MM.1S (cell line): ENCODE measurements around the gene GDPD5.

Experiments used
- DNase-seq: peaks from one replicate; pipeline ENCODE4 v3.0.0-alpha.2; 2015
- H2AFZ ChIP-seq: fragments of 300-600 bp; sonication (generic); 2 replicates; pipeline ENCODE4 v1.6.0; 2016; ENCODE audit warnings: antibody characterized with exemption, low read length
- H3F3A ChIP-seq: fragments of 300-600 bp; sonication (generic); 2 replicates; pipeline ENCODE4 v1.6.1; 2016; ENCODE audit warnings: mild to moderate bottlenecking, antibody characterized with exemption, low read length, moderate library complexity, mixed read lengths; ENCODE audit not compliant: insufficient read depth
- H3K27ac ChIP-seq: fragments of 300-600 bp; sonication (generic); 2 replicates; pipeline ENCODE4 v1.5.1; 2016; ENCODE audit warnings: mild to moderate bottlenecking, low read length
- H3K27me3 ChIP-seq: fragments of 300-600 bp; sonication (generic); replicated peaks from 2 replicates; pipeline ENCODE4 v1.6.0; 2016; ENCODE audit warnings: low read length; ENCODE audit not compliant: insufficient read depth
- H3K36me3 ChIP-seq: fragments of 300-600 bp; sonication (generic); replicated peaks from 2 replicates; pipeline ENCODE4 v1.6.1; 2016; ENCODE audit warnings: mild to moderate bottlenecking, low read length, mixed read lengths; ENCODE audit not compliant: insufficient read depth
- H3K4me1 ChIP-seq: fragments of 300-600 bp; sonication (generic); 2 replicates; pipeline ENCODE4 v1.6.1; 2016; ENCODE audit warnings: low read length, mixed read lengths
- H3K4me2 ChIP-seq: fragments of 300-600 bp; sonication (generic); 2 replicates; pipeline ENCODE4 v1.6.0; 2016; ENCODE audit warnings: low read depth, low read length
- H3K4me3 ChIP-seq: fragments of 300-600 bp; sonication (generic); 2 replicates; pipeline ENCODE4 v1.5.1; 2016; ENCODE audit warnings: low read length, mixed read lengths
- H3K79me2 ChIP-seq: fragments of 300-600 bp; sonication (generic); 2 replicates; pipeline ENCODE4 v1.6.1; 2016; ENCODE audit warnings: mixed run types, low read length, mixed read lengths
- H3K9ac ChIP-seq: fragments of 300-600 bp; sonication (generic); 2 replicates; pipeline ENCODE4 v1.6.1; 2016; ENCODE audit warnings: low read length, mixed read lengths
- H3K9me2 ChIP-seq: fragments of 300-600 bp; sonication (generic); replicated peaks from 2 replicates; pipeline ENCODE4 v1.6.1; 2016; ENCODE audit warnings: mild to moderate bottlenecking, low read length, mixed read lengths; ENCODE audit not compliant: insufficient read depth
- H3K9me3 ChIP-seq: fragments of 300-600 bp; sonication (generic); replicated peaks from 2 replicates; pipeline ENCODE4 v1.6.1; 2016; ENCODE audit warnings: mild to moderate bottlenecking, low read length, mixed read lengths; ENCODE audit not compliant: insufficient read depth
- H4K20me1 ChIP-seq: fragments of 300-600 bp; sonication (generic); 2 replicates; pipeline ENCODE4 v1.6.1; 2016; ENCODE audit warnings: mild to moderate bottlenecking, low read length, moderate library complexity, mixed read lengths; ENCODE audit not compliant: insufficient read depth
- EZH2 ChIP-seq: fragments of 300-600 bp; sonication (generic); optimal IDR thresholded peaks from 2 replicates; pipeline ENCODE3; 2017; ENCODE audit warnings: low read depth, mild to moderate bottlenecking, antibody characterized with exemption, low read length, mixed read lengths
- EZH2phosphoT487 ChIP-seq: fragments of 300-600 bp; sonication (generic); IDR thresholded peaks from 2 replicates; pipeline ENCODE4 v1.6.1; 2018; ENCODE audit warnings: antibody characterized with exemption, low read length
- TF ChIP-seq, protein P1 (sequence below): fragments of 300-600 bp; sonication (generic); IDR thresholded peaks from 2 replicates; pipeline ENCODE4 v1.5.1; 2016; ENCODE audit warnings: antibody characterized with exemption, low read length, mixed read lengths

Gene GDPD5

DNA sequence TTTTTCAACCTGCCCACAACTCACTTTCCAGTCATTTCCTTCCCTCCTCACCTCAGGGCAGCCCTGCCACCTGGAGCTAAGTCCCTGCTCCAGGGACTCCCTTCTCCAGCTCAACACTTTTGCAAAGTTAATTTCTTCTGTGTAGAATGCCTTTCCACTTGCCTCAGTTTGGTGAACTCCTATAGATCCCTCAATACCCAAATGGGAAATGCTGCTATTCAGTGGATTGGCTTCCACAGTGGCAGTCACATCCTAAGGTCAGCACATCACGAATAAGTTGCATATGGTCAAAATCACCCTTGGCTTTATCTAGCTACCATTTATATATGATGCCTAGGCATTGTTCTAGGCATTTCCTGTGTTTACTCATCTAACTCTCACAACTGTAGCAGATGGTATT, 23.6 kb downstream of the GDPD5 start:
- no peak overlapping the region for H3K4me2 ChIP-seq
- H3K79me2 ChIP-seq = no peaks in the 10 kb centered on the region
- TF ChIP-seq, protein P1, sequence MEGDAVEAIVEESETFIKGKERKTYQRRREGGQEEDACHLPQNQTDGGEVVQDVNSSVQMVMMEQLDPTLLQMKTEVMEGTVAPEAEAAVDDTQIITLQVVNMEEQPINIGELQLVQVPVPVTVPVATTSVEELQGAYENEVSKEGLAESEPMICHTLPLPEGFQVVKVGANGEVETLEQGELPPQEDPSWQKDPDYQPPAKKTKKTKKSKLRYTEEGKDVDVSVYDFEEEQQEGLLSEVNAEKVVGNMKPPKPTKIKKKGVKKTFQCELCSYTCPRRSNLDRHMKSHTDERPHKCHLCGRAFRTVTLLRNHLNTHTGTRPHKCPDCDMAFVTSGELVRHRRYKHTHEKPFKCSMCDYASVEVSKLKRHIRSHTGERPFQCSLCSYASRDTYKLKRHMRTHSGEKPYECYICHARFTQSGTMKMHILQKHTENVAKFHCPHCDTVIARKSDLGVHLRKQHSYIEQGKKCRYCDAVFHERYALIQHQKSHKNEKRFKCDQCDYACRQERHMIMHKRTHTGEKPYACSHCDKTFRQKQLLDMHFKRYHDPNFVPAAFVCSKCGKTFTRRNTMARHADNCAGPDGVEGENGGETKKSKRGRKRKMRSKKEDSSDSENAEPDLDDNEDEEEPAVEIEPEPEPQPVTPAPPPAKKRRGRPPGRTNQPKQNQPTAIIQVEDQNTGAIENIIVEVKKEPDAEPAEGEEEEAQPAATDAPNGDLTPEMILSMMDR = no peak
- no peak for TF ChIP-seq EZH2
- no peak for TF ChIP-seq EZH2phosphoT487
- no peak overlapping the region for H3K27ac ChIP-seq
- no peak for DNase-seq
- H3K4me1 ChIP-seq = no peaks in the 10 kb centered on the region
- no peaks in the 10 kb centered on the region for H3K36me3 ChIP-seq
- H3K9me2 ChIP-seq = no peaks in the 10 kb centered on the region
- H3K9me3 ChIP-seq = no peaks in the 10 kb centered on the region
- H2AFZ ChIP-seq = no peak overlapping the region
- H3F3A ChIP-seq = no peaks in the 10 kb centered on the region
- H3K4me3 ChIP-seq = no peak overlapping the region
- H3K27me3 ChIP-seq = no peaks in the 10 kb centered on the region
- no peak overlapping the region for H3K9ac ChIP-seq
- no peaks in the 10 kb centered on the region for H4K20me1 ChIP-seq

DNA sequence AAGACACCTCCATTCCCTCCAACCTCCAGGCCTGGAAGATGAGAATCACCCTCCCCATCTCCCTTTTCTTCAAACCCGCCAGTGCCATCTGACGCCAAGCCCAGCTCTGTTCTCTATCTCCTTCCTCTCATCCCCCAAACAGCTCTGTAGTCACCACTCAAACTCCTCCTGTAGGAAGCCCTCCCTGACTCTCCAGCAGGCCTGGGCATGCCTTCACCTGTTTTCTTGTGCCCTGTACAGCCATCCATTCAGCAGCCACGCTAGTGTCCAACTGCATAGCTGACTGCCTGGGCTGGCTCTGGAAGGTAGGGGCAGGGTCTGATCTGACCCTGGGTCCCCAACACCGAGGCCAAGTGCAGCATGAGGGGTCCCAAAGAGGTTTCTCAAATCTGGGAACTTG, 25.0 kb downstream of the GDPD5 start:
- H4K20me1 ChIP-seq = no peaks in the 10 kb centered on the region
- H3F3A ChIP-seq = no peaks in the 10 kb centered on the region
- H3K36me3 ChIP-seq = no peaks in the 10 kb centered on the region
- no peaks in the 10 kb centered on the region for H3K4me1 ChIP-seq
- H3K27me3 ChIP-seq = no peaks in the 10 kb centered on the region
- TF ChIP-seq EZH2 = no peak
- no peak for DNase-seq
- no peak overlapping the region for H3K27ac ChIP-seq
- no peaks in the 10 kb centered on the region for H3K9me3 ChIP-seq
- no peak overlapping the region for H2AFZ ChIP-seq
- no peak overlapping the region for H3K9ac ChIP-seq
- H3K9me2 ChIP-seq = no peaks in the 10 kb centered on the region
- H3K4me3 ChIP-seq = no peak overlapping the region
- no peaks in the 10 kb centered on the region for H3K79me2 ChIP-seq
- no peak overlapping the region for H3K4me2 ChIP-seq

DNA sequence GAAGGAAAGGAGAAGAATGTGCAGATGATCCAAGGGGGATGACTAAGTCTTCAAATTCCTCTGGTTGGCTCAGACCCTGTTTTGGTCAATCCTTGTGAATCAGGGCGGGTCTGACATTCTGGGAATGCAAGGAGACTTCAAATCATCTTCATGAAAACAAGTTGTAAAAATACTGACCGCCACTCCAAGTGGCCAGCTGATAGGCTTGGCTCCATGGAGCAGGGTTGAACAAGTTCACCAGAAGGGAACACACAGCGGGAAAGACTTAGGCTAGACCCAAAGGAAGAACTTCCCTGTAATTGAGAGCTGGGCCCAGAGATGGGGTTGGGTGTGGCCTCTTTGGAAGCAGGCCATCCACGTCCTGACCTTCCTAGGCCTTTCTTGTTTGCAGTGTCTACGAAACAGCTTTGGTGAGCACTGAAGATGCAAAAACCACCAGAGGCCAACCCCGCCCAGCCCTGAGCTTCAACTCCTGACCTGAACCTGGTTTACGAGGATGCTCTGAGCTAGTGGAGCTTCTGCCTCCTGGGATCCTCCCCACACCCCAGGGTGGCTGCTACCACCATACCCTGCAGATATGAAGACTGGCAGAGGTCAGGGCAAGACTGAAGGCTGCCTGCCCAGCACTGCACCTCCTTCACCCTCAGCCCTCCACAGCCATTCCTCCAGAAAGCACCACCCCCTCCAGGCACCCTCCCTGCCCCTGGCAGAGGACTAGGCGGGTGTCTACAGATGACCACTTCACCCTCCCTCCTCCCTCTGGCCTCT, 26.1 kb downstream of the GDPD5 start:
- Histone ChIP-seq H3F3A (no peaks in the 10 kb centered on the region), H3K36me3 (no peaks in the 10 kb centered on the region), H3K79me2 (no peaks in the 10 kb centered on the region), H4K20me1 (no peaks in the 10 kb centered on the region), H2AFZ (no peak overlapping the region), H3K4me1 (no peaks in the 10 kb centered on the region), H3K9me3 (no peaks in the 10 kb centered on the region), H3K27me3 (no peaks in the 10 kb centered on the region), H3K4me2 (no peak overlapping the region), H3K4me3 (no peak overlapping the region), H3K27ac (no peak overlapping the region), H3K9me2 (no peaks in the 10 kb centered on the region), H3K9ac (no peak overlapping the region)
- no peak for DNase-seq
- TF ChIP-seq EZH2 (no peak), EZH2phosphoT487 (no peak)
- TF ChIP-seq, protein P1 = no peak

DNA sequence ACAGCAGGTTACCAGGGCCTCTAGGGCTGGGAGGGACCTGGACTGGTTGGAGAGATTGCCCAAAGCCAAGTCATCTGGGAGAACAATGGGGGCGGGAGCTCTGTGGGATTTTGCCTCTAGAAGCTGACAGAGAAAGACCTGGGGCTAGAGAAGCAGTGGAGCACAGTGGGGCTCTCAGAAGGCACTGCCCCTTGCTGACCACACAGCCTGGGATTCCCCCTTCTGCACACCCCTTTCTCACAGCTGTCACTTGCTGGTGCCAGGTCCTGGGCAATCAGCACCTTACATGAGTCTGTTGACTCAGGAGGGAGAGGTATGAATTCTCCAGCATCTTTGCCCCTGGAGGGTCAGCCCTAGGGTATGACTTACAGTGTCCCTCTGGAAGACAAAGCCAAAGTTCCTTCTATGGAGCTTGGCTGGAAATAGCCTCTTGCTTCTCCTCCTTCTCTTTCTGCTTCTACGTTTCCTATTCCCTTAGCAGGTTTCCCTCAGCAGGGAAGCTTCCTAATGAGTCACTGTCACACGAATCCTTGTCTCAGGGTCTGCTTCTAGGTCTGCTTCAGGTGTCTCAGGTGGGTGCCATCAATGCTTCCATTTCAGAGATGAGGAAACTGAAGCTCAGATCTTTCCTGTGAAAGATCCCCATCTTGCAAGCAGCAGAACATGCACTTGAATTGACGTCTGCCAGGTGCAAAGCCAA, 27.0 kb downstream of the GDPD5 start:
- H3K36me3 ChIP-seq = no peaks in the 10 kb centered on the region
- TF ChIP-seq, protein P1 = no peak
- TF ChIP-seq EZH2phosphoT487 (no peak), EZH2 (no peak)
- no peak overlapping the region for H2AFZ ChIP-seq
- H3K4me1 ChIP-seq = no peaks in the 10 kb centered on the region
- no peaks in the 10 kb centered on the region for H3K9me3 ChIP-seq
- H3K27ac ChIP-seq = no peak overlapping the region
- no peaks in the 10 kb centered on the region for H3K9me2 ChIP-seq
- H4K20me1 ChIP-seq = no peaks in the 10 kb centered on the region
- no peaks in the 10 kb centered on the region for H3K79me2 ChIP-seq
- no peak for DNase-seq
- H3K9ac ChIP-seq = no peak overlapping the region
- H3K4me3 ChIP-seq = no peak overlapping the region
- H3K4me2 ChIP-seq = no peak overlapping the region
- H3K27me3 ChIP-seq = no peaks in the 10 kb centered on the region
- no peaks in the 10 kb centered on the region for H3F3A ChIP-seq
